H9 (cell line): Measurements from ENCODE around the gene UGT1A6. TPM values are rescaled to one million over a fixed set of nuclear protein-coding genes. Genes with fewer than 3 reads are reported as not detected.

ENCODE experiments used
- DNase-seq: peaks from one replicate; pipeline ENCODE4 v3.0.0-alpha.2; 2017
- H2AFZ ChIP-seq: one replicate; pipeline ENCODE4 v1.6.1; 2013; ENCODE audit warnings: mild to moderate bottlenecking, low read length, control low read depth, moderate library complexity
- H2AK5ac ChIP-seq: 2 replicates; pipeline ENCODE4 v1.6.1; 2013; ENCODE audit warnings: low read length, control low read depth, mixed read lengths; ENCODE audit not compliant: insufficient read length
- H2BK120ac ChIP-seq: one replicate; pipeline ENCODE4 v1.6.1; 2013; ENCODE audit warnings: low read depth, mild to moderate bottlenecking, low read length, control low read depth, inconsistent platforms; ENCODE audit not compliant: poor library complexity, severe bottlenecking
- H2BK12ac ChIP-seq: 2 replicates; pipeline ENCODE4 v1.6.1; 2013; ENCODE audit warnings: low read length, control low read depth, mixed read lengths, low read depth; ENCODE audit not compliant: insufficient read length
- H2BK15ac ChIP-seq: 2 replicates; pipeline ENCODE4 v1.6.1; 2013; ENCODE audit warnings: low read depth, low read length, control low read depth
- H2BK20ac ChIP-seq: one replicate; pipeline ENCODE4 v1.6.1; 2013; ENCODE audit warnings: low read depth, mild to moderate bottlenecking, low read length, control low read depth, inconsistent platforms; ENCODE audit not compliant: poor library complexity, severe bottlenecking
- H2BK5ac ChIP-seq: 2 replicates; pipeline ENCODE4 v1.6.1; 2013; ENCODE audit warnings: low read length, control low read depth, mixed read lengths; ENCODE audit not compliant: insufficient read length
- H3K14ac ChIP-seq: 2 replicates; pipeline ENCODE4 v1.6.1; 2013; ENCODE audit warnings: low read length, control low read depth; ENCODE audit not compliant: insufficient read depth
- H3K18ac ChIP-seq: 2 replicates; pipeline ENCODE4 v1.6.1; 2013; ENCODE audit warnings: low read depth, mild to moderate bottlenecking, mixed read lengths, low read length, control low read depth; ENCODE audit not compliant: insufficient read length
- H3K23ac ChIP-seq: 2 replicates; pipeline ENCODE4 v1.6.1; 2013; ENCODE audit warnings: low read length, control low read depth, mixed read lengths, low read depth; ENCODE audit not compliant: insufficient read length
- H3K23me2 ChIP-seq: 2 replicates; pipeline ENCODE4 v1.6.1; 2013; ENCODE audit warnings: low read depth, mild to moderate bottlenecking, mixed read lengths, low read length, control low read depth; ENCODE audit not compliant: insufficient read length, poor library complexity, severe bottlenecking
- H3K27ac ChIP-seq: 2 replicates; pipeline ENCODE4 v1.5.1; 2013; ENCODE audit warnings: low read length, control low read depth, mixed read lengths, low read depth; ENCODE audit not compliant: insufficient read length
- H3K27me3 ChIP-seq: 2 replicates; pipeline ENCODE4 v1.6.1; 2013; ENCODE audit warnings: low read length, control low read depth, inconsistent platforms; ENCODE audit not compliant: insufficient read depth
- H3K4ac ChIP-seq: 2 replicates; pipeline ENCODE4 v1.6.1; 2013; ENCODE audit warnings: low read depth, mild to moderate bottlenecking, control low read depth, inconsistent platforms, low read length, moderate library complexity
- H3K4me1 ChIP-seq: 2 replicates; pipeline ENCODE4 v1.6.1; 2013; ENCODE audit warnings: low read length, control low read depth, inconsistent platforms; ENCODE audit not compliant: insufficient read depth
- H3K4me2 ChIP-seq: 2 replicates; pipeline ENCODE4 v1.6.1; 2013; ENCODE audit warnings: low read length, control low read depth, mixed read lengths; ENCODE audit not compliant: insufficient read length, insufficient read depth
- H3K56ac ChIP-seq: 2 replicates; pipeline ENCODE4 v1.6.1; 2013; ENCODE audit warnings: low read depth, mild to moderate bottlenecking, mixed read lengths, low read length, control low read depth; ENCODE audit not compliant: insufficient read length
- H3K79me1 ChIP-seq: 2 replicates; pipeline ENCODE4 v1.6.1; 2013; ENCODE audit warnings: low read depth, mild to moderate bottlenecking, moderate library complexity, low read length, control low read depth, inconsistent platforms; ENCODE audit not compliant: insufficient read depth, poor library complexity, severe bottlenecking
- H3K79me2 ChIP-seq: 2 replicates; pipeline ENCODE4 v1.6.1; 2013; ENCODE audit warnings: low read length, control low read depth, inconsistent platforms; ENCODE audit not compliant: insufficient read depth
- H3K9ac ChIP-seq: 2 replicates; pipeline ENCODE4 v1.6.1; 2013; ENCODE audit warnings: low read length, control low read depth, mixed read lengths; ENCODE audit not compliant: insufficient read length; ENCODE audit errors: extremely low read depth
- H3K9me3 ChIP-seq: one replicate; pipeline ENCODE4 v1.6.1; 2013; ENCODE audit warnings: low read depth, low read length, inconsistent platforms; ENCODE audit not compliant: control insufficient read depth
- H3T11ph ChIP-seq: one replicate; pipeline ENCODE4 v1.6.1; 2013; ENCODE audit warnings: mild to moderate bottlenecking, low read length, control low read depth, inconsistent platforms
- H4K20me1 ChIP-seq: one replicate; pipeline ENCODE4 v1.6.1; 2013; ENCODE audit not compliant: control insufficient read depth, insufficient read length, insufficient read depth
- H4K5ac ChIP-seq: 2 replicates; pipeline ENCODE4 v1.6.1; 2013; ENCODE audit warnings: low read depth, mild to moderate bottlenecking, mixed read lengths, low read length, control low read depth; ENCODE audit not compliant: insufficient read length
- H4K8ac ChIP-seq: replicated peaks from 2 replicates; pipeline ENCODE4 v1.6.1; 2013; ENCODE audit warnings: low read length, control low read depth, mixed read lengths, low read depth; ENCODE audit not compliant: insufficient read length
- H4K91ac ChIP-seq: 2 replicates; pipeline ENCODE4 v1.6.1; 2013; ENCODE audit warnings: low read depth, mild to moderate bottlenecking, moderate library complexity, mixed read lengths, low read length, control low read depth; ENCODE audit not compliant: insufficient read length
- H3K27ac Mint-ChIP-seq, 3 experiments: 2 replicates in 2 of 3; 3 replicates in 1 of 3; pipeline ENCODE4 v1.8.0; 2020 to 2021; ENCODE audit warnings: mixed read lengths in 3 of 3, mild to moderate bottlenecking in 1 of 3, moderate library complexity in 1 of 3
- H3K27me3 Mint-ChIP-seq: 2 replicates; pipeline ENCODE4 v1.8.0; 2021; ENCODE audit warnings: low read depth, mild to moderate bottlenecking, moderate library complexity, mixed read lengths
- H3K36me3 Mint-ChIP-seq, 3 experiments: 2 replicates in 2 of 3; 3 replicates in 1 of 3; pipeline ENCODE4 v1.8.0; 2020 to 2021; ENCODE audit warnings: low read depth in 3 of 3, mixed read lengths in 3 of 3; ENCODE audit not compliant: insufficient read depth in 1 of 3
- H3K4me1 Mint-ChIP-seq, 2 experiments: 2 replicates each; pipeline ENCODE4 v1.8.0; 2020; ENCODE audit warnings: mixed read lengths in 2 of 2
- H3K4me3 Mint-ChIP-seq, 2 experiments: 2 replicates in 1 of 2; 3 replicates in 1 of 2; pipeline ENCODE4 v1.8.0; 2020 to 2021; ENCODE audit warnings: mild to moderate bottlenecking in 2 of 2, mixed read lengths in 2 of 2, moderate library complexity in 1 of 2
- H3K9me3 Mint-ChIP-seq, 2 experiments: 2 replicates in 1 of 2; 3 replicates in 1 of 2; pipeline ENCODE4 v1.8.0; 2020; ENCODE audit warnings: mild to moderate bottlenecking in 2 of 2, mixed read lengths in 2 of 2, moderate library complexity in 1 of 2
- CTCF ChIP-seq: fragments of 200-600 bp; sonication (generic); conservative IDR thresholded peaks from 3 replicates; pipeline ENCODE4 v1.8.0; 2021; ENCODE audit warnings: antibody characterized with exemption, mild to moderate bottlenecking
- WGBS: extraction: QIAGEN DNeasy Blood & Tissue Kit; methylation state at CpG from one replicate; pipeline ENCODE4 v1.1.7; 2013; ENCODE audit warnings: missing lambda C conversion rate, low lambda C conversion rate, mixed read lengths; ENCODE audit not compliant: insufficient read length; ENCODE audit errors: extremely low coverage; 5-methylcytosine and 5-hydroxymethylcytosine counted together
- total RNA-seq: library from RNA; stranded (reverse); gene quantifications from 2 replicates; pipeline ENCODE4 v1.2.1, GENCODE V29; 2021

UGT1A6 gene
- total RNA-seq, 1 experiment from 2014 or later: not detected

- Histone ChIP-seq H3K79me1 (no peaks in the 10 kb centered on the region), H2BK15ac (no peak overlapping the region)
- WGBS: no CpG with 5 or more reads among the region's 2 CpGs
Observed at GRCh38 chr2:233676046-233676445, 16.6 kb upstream of the UGT1A6 start.

More at GRCh38 chr2:233676046-233676445, 16.6 kb upstream of the UGT1A6 start:
- H4K8ac ChIP-seq: no peak overlapping the region
- no peak overlapping the region for H2AK5ac ChIP-seq
- no peak overlapping the region for H2BK120ac ChIP-seq
- no peak overlapping the region for H3K4ac ChIP-seq
- no peak for DNase-seq
- no peak overlapping the region for H3T11ph ChIP-seq
- H3K9me3 Mint-ChIP-seq: no peaks in the 10 kb centered on the region
- H3K9ac ChIP-seq: no peak overlapping the region
- no peak for TF ChIP-seq CTCF
- no peak overlapping the region for H2BK12ac ChIP-seq
- H3K4me1 Mint-ChIP-seq: peaks cover 2 to 5% of the 10 kb centered on the region in 2 experiments; a peak in 3 of 4 replicates
- no peak overlapping the region for H3K27ac Mint-ChIP-seq
- no peaks in the 10 kb centered on the region; the same call in 1 of the 2 replicates for H3K4me1 ChIP-seq
- no peak overlapping the region for H3K27ac ChIP-seq
- no peaks in the 10 kb centered on the region for H3K9me3 ChIP-seq
- no peak overlapping the region for H3K4me2 ChIP-seq
- H3K23ac ChIP-seq: no peak overlapping the region
- no peak overlapping the region for H4K5ac ChIP-seq
- no peak overlapping the region for H2BK5ac ChIP-seq
- no peak overlapping the region for H3K56ac ChIP-seq
- no peak overlapping the region for H4K91ac ChIP-seq
- no peak overlapping the region for H3K14ac ChIP-seq
- H2AFZ ChIP-seq: no peak overlapping the region
- no peaks in the 10 kb centered on the region for H3K23me2 ChIP-seq
- H3K18ac ChIP-seq: no peak overlapping the region
- H3K79me2 ChIP-seq: no peaks in the 10 kb centered on the region
- no peak overlapping the region for H3K4me3 Mint-ChIP-seq
- H3K27me3 ChIP-seq: no peaks in the 10 kb centered on the region
- peaks cover 12% of the 10 kb centered on the region for H3K27me3 Mint-ChIP-seq
- no peaks in the 10 kb centered on the region for H4K20me1 ChIP-seq
- H3K36me3 Mint-ChIP-seq: no peaks in the 10 kb centered on the region
- no peak overlapping the region for H2BK20ac ChIP-seq
